ENCODE results near the gene SOCS6.

Gene SOCS6

GRCh38 chr18:70296289-70296688 lies 7.4 kb downstream of the SOCS6 start:
- H3K27me3 ChIP-seq (ENCODE audit: insufficient read depth, low read depth, severe bottlenecking), result no peaks in the 10 kb centered on the region
- no peaks in the 10 kb centered on the region for H3K36me3 ChIP-seq
- H3K9me3 ChIP-seq (ENCODE audit: severe bottlenecking), result no peaks in the 10 kb centered on the region
- H3K27ac ChIP-seq, result no peak overlapping the region
- H3K4me3 ChIP-seq (ENCODE audit: low read depth, low read length), result no peak overlapping the region
- no peak for TF ChIP-seq CTCF (IDR thresholded peaks at IDR 0.05; ENCODE audit: low read depth, low read length)
- DNase-seq, result no peak

- H3K36me3 ChIP-seq, result no peaks in the 10 kb centered on the region
- DNase-seq, result no peak
- no peaks in the 10 kb centered on the region for H3K27me3 ChIP-seq (ENCODE audit: insufficient read depth, low read depth, severe bottlenecking)
- no peak for TF ChIP-seq CTCF (IDR thresholded peaks at IDR 0.05; ENCODE audit: low read depth, low read length)
- no peak overlapping the region for H3K27ac ChIP-seq
- no peak overlapping the region for H3K4me3 ChIP-seq (ENCODE audit: low read depth, low read length)
- H3K9me3 ChIP-seq (ENCODE audit: severe bottlenecking), result no peaks in the 10 kb centered on the region
These were observed 7.9 kb downstream of the SOCS6 start for GRCh38 chr18:70296781-70297180.

GRCh38 chr18:70299393-70299792 lies 10.5 kb downstream of the SOCS6 start:
- TF ChIP-seq CTCF (IDR thresholded peaks at IDR 0.05; ENCODE audit: low read depth, low read length), result no peak
- DNase-seq, result no peak
- no peaks in the 10 kb centered on the region for H3K9me3 ChIP-seq (ENCODE audit: severe bottlenecking)
- H3K4me3 ChIP-seq (ENCODE audit: low read depth, low read length), result no peak overlapping the region
- no peak overlapping the region for H3K27ac ChIP-seq
- H3K27me3 ChIP-seq (ENCODE audit: insufficient read depth, low read depth, severe bottlenecking), result no peaks in the 10 kb centered on the region
- no peaks in the 10 kb centered on the region for H3K36me3 ChIP-seq

GRCh38 chr18:70301667-70302066 lies 12.8 kb downstream of the SOCS6 start:
- Histone ChIP-seq H3K27ac (no peak overlapping the region), H3K4me3 (ENCODE audit: low read depth, low read length) (no peak overlapping the region), H3K9me3 (ENCODE audit: severe bottlenecking) (no peaks in the 10 kb centered on the region), H3K27me3 (ENCODE audit: insufficient read depth, low read depth, severe bottlenecking) (no peaks in the 10 kb centered on the region), H3K36me3 (no peaks in the 10 kb centered on the region)
- no peak for TF ChIP-seq CTCF (IDR thresholded peaks at IDR 0.05; ENCODE audit: low read depth, low read length)
- no peak for DNase-seq

- DNase-seq, result no peak
- H3K27ac ChIP-seq, result no peak overlapping the region
- no peak overlapping the region for H3K4me3 ChIP-seq (ENCODE audit: low read depth, low read length)
- no peaks in the 10 kb centered on the region for H3K27me3 ChIP-seq (ENCODE audit: insufficient read depth, low read depth, severe bottlenecking)
- no peak for TF ChIP-seq CTCF (IDR thresholded peaks at IDR 0.05; ENCODE audit: low read depth, low read length)
- H3K36me3 ChIP-seq, result no peaks in the 10 kb centered on the region
- H3K9me3 ChIP-seq (ENCODE audit: severe bottlenecking), result no peaks in the 10 kb centered on the region
These were observed 19.9 kb downstream of the SOCS6 start for GRCh38 chr18:70308555-70309294.
